Caco-2 (cell line): ENCODE data around the gene RPUSD4. TPM values are rescaled to one million over a fixed set of nuclear protein-coding genes. Genes with fewer than 3 reads are reported as not detected.

Experiments used
- BruUV-seq: library from RNA; stranded (reverse); fragments of 400-500 nt; replicated peaks from 2 replicates; lab custom pipeline; 2021; lab: Mats Ljungman, UMichigan
- CTCF ChIA-PET: fragments of 300-600 bp; sonication (Branson Sonifier 250); formaldehyde crosslinking; loops from one replicate; lab custom pipeline; 2022; ENCODE audit warnings: antibody characterized with exemption; lab: Charles Lee
- POLR2A ChIA-PET: fragments of 300-600 bp; sonication (Branson Sonifier 250); formaldehyde crosslinking; loops from one replicate; lab custom pipeline; 2022; ENCODE audit warnings: antibody characterized with exemption; lab: Charles Lee
- DNase-seq, 2 experiments: peaks; one replicate each; pipeline versions ENCODE4 v3.0.0 to v3.0.0-alpha.2; 2020 to 2022
- H3K27me3 ChIP-seq: replicated peaks from 2 replicates; pipeline ENCODE4 v1.6.0; 2011; ENCODE audit warnings: low read length; ENCODE audit not compliant: control insufficient read depth, insufficient read depth
- H3K36me3 ChIP-seq: 2 replicates; pipeline ENCODE4 v1.5.1; 2011; ENCODE audit warnings: low read length; ENCODE audit not compliant: control insufficient read depth, insufficient read depth
- H3K4me1 ChIP-seq: fragments of 250-450 bp; sonication (Bioruptor Pico); 2 replicates; pipeline ENCODE4 v1.5.1; 2020; ENCODE audit warnings: mild to moderate bottlenecking
- H3K4me3 ChIP-seq: 2 replicates; pipeline ENCODE4 v1.5.1; 2011; ENCODE audit warnings: low read depth, mild to moderate bottlenecking, control low read depth, low read length
- H3K9me3 ChIP-seq: fragments of 250-450 bp; sonication (Bioruptor Pico); 2 replicates; pipeline ENCODE4 v1.5.1; 2020; ENCODE audit warnings: mild to moderate bottlenecking, moderate library complexity
- H3K27ac Mint-ChIP-seq: one replicate; pipeline ENCODE4 v1.8.0; 2022; ENCODE audit warnings: mixed read lengths; ENCODE audit not compliant: unreplicated experiment
- H3K27me3 Mint-ChIP-seq: one replicate; pipeline ENCODE4 v1.8.0; 2022; ENCODE audit warnings: mixed read lengths; ENCODE audit not compliant: insufficient read depth, unreplicated experiment
- H3K36me3 Mint-ChIP-seq: one replicate; pipeline ENCODE4 v1.8.0; 2022; ENCODE audit warnings: mild to moderate bottlenecking, mixed read lengths; ENCODE audit not compliant: insufficient read depth, unreplicated experiment
- H3K4me1 Mint-ChIP-seq: one replicate; pipeline ENCODE4 v1.8.0; 2022; ENCODE audit warnings: low read depth, mixed read lengths; ENCODE audit not compliant: unreplicated experiment
- H3K4me3 Mint-ChIP-seq: one replicate; pipeline ENCODE4 v1.8.0; 2022; ENCODE audit warnings: mild to moderate bottlenecking, moderate library complexity, mixed read lengths; ENCODE audit not compliant: unreplicated experiment
- H3K9me3 Mint-ChIP-seq: one replicate; pipeline ENCODE4 v1.8.0; 2022; ENCODE audit warnings: mixed read lengths; ENCODE audit not compliant: unreplicated experiment
- intact Hi-C: fragments of 100-400 bp; cut with micrococcal nuclease; formaldehyde crosslinking; loops from one replicate; pipeline ENCODE4 v1.10.0; 2022; ENCODE audit not compliant: unreplicated experiment
- total RNA-seq: library from RNA; stranded (reverse); gene quantifications from 2 replicates; pipeline ENCODE4 v1.2.3, GENCODE V29; 2022
- TF ChIP-seq, protein P1 (sequence below), 2 experiments: fragments of 200-600 bp in 1 of 2; IDR thresholded peaks; 1 replicate in 1 of 2; 2 replicates in 1 of 2; pipeline versions ENCODE4 v1.5.1 to v1.8.0; 2011 to 2022; ENCODE audit warnings: antibody characterized with exemption in 1 of 2, control low read depth in 1 of 2, inconsistent platforms in 1 of 2, low read depth in 1 of 2, low read length in 1 of 2, mild to moderate bottlenecking in 1 of 2, moderate library complexity in 1 of 2; ENCODE audit not compliant: insufficient read depth in 1 of 2, severe bottlenecking in 1 of 2, unreplicated experiment in 1 of 2

The RPUSD4 gene
- total RNA-seq, 1 experiment from 2014 or later: 74.2 TPM

DNA sequence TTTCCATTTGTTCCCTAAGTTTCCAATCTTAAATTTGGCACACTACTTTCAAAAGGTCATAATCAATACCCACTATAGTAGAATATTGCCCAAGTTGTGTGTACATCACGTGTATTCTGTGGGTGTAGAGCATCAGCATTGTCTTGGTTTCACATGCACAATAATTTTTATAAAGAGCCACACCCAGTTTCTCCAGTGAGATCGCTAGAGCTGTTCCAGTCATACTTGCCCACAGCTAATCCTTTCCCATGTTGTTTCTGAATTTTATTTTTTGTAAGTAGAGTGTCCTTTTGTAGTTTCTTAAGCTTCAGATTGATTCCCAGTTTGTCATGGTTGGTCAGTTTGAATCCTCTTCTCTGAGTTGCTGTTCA is 13.8 kb upstream of the RPUSD4 start:
- Mint-ChIP-seq H3K36me3 (peaks cover 17% of the 10 kb centered on the region), H3K27ac (no peak overlapping the region), H3K4me1 (no peaks in the 10 kb centered on the region), H3K9me3 (peaks cover 33% of the 10 kb centered on the region), H3K27me3 (no peaks in the 10 kb centered on the region), H3K4me3 (no peak overlapping the region)
- no TSS peak for BruUV-seq
- intact Hi-C loops: no loop called here
- no peak for DNase-seq
- Histone ChIP-seq H3K27me3 (no peaks in the 10 kb centered on the region), H3K4me1 (no peaks in the 10 kb centered on the region), H3K4me3 (no peak overlapping the region), H3K36me3 (peaks cover 1% of the 10 kb centered on the region; the same call in 1 of the 2 replicates), H3K9me3 (0 out of 2 replicates have a peak, but pooled peaks cover 3% of the 10 kb centered on the region)
- CTCF ChIA-PET: no interaction called here
- TF ChIP-seq, protein P1, sequence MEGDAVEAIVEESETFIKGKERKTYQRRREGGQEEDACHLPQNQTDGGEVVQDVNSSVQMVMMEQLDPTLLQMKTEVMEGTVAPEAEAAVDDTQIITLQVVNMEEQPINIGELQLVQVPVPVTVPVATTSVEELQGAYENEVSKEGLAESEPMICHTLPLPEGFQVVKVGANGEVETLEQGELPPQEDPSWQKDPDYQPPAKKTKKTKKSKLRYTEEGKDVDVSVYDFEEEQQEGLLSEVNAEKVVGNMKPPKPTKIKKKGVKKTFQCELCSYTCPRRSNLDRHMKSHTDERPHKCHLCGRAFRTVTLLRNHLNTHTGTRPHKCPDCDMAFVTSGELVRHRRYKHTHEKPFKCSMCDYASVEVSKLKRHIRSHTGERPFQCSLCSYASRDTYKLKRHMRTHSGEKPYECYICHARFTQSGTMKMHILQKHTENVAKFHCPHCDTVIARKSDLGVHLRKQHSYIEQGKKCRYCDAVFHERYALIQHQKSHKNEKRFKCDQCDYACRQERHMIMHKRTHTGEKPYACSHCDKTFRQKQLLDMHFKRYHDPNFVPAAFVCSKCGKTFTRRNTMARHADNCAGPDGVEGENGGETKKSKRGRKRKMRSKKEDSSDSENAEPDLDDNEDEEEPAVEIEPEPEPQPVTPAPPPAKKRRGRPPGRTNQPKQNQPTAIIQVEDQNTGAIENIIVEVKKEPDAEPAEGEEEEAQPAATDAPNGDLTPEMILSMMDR (IDR thresholded peaks at IDR 0.05; ENCODE audit: insufficient read depth in 1 of 2, low read depth in 1 of 2, low read length in 1 of 2, severe bottlenecking in 1 of 2, unreplicated experiment in 1 of 2): no peak
- POLR2A ChIA-PET: interaction anchor here (0.6 kb wide), 1 partner anchor 258 kb away, joined by 3 read pairs; no protein-coding TSS in a partner anchor

DNA sequence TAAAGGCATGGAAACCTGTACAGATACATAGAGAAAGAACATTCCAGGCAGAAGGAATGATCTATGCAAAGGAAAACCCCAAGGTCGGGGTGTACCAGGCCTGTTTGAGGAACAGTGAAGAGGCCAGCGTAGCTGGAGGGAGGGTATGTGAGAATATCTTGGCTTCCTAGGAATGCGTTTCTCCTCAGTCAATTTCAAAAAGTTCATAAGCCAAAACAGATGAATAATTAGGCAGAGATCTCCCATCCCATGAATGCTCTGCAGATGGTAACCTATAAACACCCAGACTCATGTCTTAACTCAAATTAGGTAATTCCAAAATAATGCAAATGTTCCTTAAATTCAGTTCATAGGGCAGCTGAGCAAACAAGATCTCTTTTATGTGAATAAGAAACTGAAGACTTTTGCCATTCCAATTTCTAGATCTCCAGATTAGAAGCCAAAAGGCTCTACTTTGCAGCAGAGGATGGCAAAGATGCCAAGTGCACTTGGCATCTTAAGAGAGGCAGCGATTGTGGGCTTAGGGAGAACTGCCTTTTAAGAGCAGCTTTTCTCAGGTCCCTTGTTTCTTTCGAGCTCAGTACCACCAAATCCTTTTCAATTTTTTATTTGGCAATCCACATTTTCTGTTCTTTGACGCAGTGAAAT is 13.3 kb upstream of the RPUSD4 start:
- peaks cover 33% of the 10 kb centered on the region for H3K9me3 Mint-ChIP-seq
- no peaks in the 10 kb centered on the region for H3K27me3 Mint-ChIP-seq
- TF ChIP-seq, protein P1 (IDR thresholded peaks at IDR 0.05; ENCODE audit: insufficient read depth in 1 of 2, low read depth in 1 of 2, low read length in 1 of 2, severe bottlenecking in 1 of 2, unreplicated experiment in 1 of 2): no peak
- Histone ChIP-seq H3K27me3 (no peaks in the 10 kb centered on the region), H3K9me3 (0 out of 2 replicates have a peak, but pooled peaks cover 3% of the 10 kb centered on the region), H3K4me1 (no peaks in the 10 kb centered on the region), H3K4me3 (no peak overlapping the region), H3K36me3 (peaks cover 1% of the 10 kb centered on the region; the same call in 1 of the 2 replicates)
- peaks cover 17% of the 10 kb centered on the region for H3K36me3 Mint-ChIP-seq
- DNase-seq: no peak
- ChIA-PET CTCF (no interaction called here), POLR2A (interaction anchor here (0.6 kb wide), 1 partner anchor 258 kb away, joined by 3 read pairs; no protein-coding TSS in a partner anchor)
- no peak overlapping the region for H3K4me3 Mint-ChIP-seq
- H3K27ac Mint-ChIP-seq: no peak overlapping the region
- no peaks in the 10 kb centered on the region for H3K4me1 Mint-ChIP-seq
- intact Hi-C loops: no loop called here
- no TSS peak for BruUV-seq

DNA sequence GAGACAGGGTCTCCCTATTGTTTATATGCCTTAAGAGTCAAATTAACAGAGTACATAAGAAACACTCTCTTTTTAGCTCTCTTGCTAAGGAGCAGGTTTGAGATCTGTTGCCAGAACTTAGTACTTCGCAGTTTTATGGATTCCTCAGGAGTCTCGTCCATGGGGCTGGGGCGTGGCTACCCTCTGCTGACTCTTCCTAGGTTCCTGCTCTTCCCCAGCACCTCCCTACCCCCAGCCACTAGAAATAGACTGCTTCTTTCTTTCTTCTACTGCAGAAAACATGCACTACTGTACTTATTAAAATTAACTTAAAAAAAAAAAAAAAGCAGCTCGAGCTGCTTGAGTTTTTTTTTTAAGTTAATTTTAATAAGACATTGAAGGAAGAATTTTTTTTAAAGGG is 8.1 kb upstream of the RPUSD4 start:
- no peaks in the 10 kb centered on the region for H3K36me3 Mint-ChIP-seq
- intact Hi-C loops: no loop called here
- peaks cover 16% of the 10 kb centered on the region for H3K9me3 Mint-ChIP-seq
- peaks cover 1% of the 10 kb centered on the region; the same call in 1 of the 2 replicates for H3K36me3 ChIP-seq
- H3K27me3 ChIP-seq: no peaks in the 10 kb centered on the region
- no peaks in the 10 kb centered on the region for H3K27me3 Mint-ChIP-seq
- ChIA-PET POLR2A (no interaction called here), CTCF (interaction anchor here (0.8 kb wide), 1 partner anchor 62 kb away, joined by 3 read pairs; no protein-coding TSS in a partner anchor)
- peaks cover 14% of the 10 kb centered on the region for H3K4me1 Mint-ChIP-seq
- DNase-seq: no peak
- H3K4me3 ChIP-seq: no peak overlapping the region
- BruUV-seq: no TSS peak
- no peak overlapping the region for H3K4me3 Mint-ChIP-seq
- TF ChIP-seq, protein P1 (IDR thresholded peaks at IDR 0.05; ENCODE audit: insufficient read depth in 1 of 2, low read depth in 1 of 2, low read length in 1 of 2, severe bottlenecking in 1 of 2, unreplicated experiment in 1 of 2): no peak
- peaks cover 3% of the 10 kb centered on the region; the same call in 1 of the 2 replicates for H3K4me1 ChIP-seq
- no peak overlapping the region for H3K27ac Mint-ChIP-seq
- H3K9me3 ChIP-seq: no peaks in the 10 kb centered on the region
